HG03439 (cell line): ENCODE results near the gene RAB32.
"Not testable (repeated sequence)": the region's sequence is repeated elsewhere in the genome, so short reads cannot be mapped to it uniquely, and the experiment has no call there.

Experiments
- ATAC-seq: cut with Tn5 transposase; IDR thresholded peaks from one replicate; pipeline ENCODE4 v1.9.1; 2021; ENCODE audit warnings: mild to moderate bottlenecking, moderate library complexity; ENCODE audit not compliant: unreplicated experiment

The RAB32 gene

GRCh38 chr6:146543211-146543939 lies at the start of gene RAB32:
Gene RAB32, plus strand, starts transcription at chr6:146543833. Its CDS starts 39 bp downstream, at chr6:146543872.
- ATAC-seq: peak; percentile 63

DNA sequence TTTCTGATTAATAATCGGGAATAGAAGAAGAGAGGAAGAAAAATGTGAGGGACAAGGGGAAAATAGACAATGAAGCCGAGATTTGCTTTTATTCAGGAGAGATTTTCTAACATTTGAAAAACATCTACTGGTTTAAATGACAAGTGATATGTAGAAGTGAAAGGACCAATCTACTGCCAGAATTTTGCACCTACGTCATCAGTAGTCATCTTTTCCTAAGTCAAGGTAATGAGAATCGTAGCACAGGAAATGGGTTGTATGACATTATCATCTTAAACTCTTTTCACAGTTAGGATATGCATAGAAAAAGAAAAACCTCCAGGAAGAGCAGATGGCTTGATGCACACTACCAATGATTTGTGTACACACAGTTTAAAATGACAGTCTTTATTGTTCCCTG lies 45.3 kb upstream of the RAB32 start:
- ATAC-seq: peak; percentile 61

- no peak for ATAC-seq
These were observed 40.5 kb upstream of the RAB32 start for GRCh38 chr6:146503096-146503495.

DNA sequence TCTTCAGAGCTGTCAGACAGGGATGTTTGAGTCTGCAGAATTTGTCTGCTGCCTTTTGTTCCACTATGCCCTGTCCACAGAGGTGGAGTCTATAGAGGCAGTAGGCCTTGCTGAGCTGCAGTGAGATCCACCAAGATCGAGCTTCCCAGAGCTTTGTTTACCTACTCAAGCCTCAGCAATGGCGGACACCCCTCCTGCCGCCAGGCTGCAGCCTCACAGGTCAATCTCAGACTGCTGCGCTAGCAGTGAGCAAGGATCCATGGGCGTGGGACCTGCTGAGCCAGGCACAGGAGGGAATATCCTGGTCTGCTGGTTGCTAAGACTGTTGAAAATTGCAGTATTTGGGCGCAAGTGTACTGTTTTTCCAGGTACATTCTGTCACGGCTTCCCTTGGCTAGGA lies 28.4 kb upstream of the RAB32 start:
- ATAC-seq: no peak

- ATAC-seq: no peak
These were observed 17.4 kb upstream of the RAB32 start for GRCh38 chr6:146526192-146526591.

- ATAC-seq: no peak
These were observed 10.9 kb upstream of the RAB32 start for GRCh38 chr6:146532702-146533101.

GRCh38 chr6:146542881-146543210 lies 787 bp upstream of the RAB32 start:
- ATAC-seq: no peak

- no peak for ATAC-seq
These were observed 445 bp downstream of the RAB32 start for GRCh38 chr6:146543940-146544615.

DNA sequence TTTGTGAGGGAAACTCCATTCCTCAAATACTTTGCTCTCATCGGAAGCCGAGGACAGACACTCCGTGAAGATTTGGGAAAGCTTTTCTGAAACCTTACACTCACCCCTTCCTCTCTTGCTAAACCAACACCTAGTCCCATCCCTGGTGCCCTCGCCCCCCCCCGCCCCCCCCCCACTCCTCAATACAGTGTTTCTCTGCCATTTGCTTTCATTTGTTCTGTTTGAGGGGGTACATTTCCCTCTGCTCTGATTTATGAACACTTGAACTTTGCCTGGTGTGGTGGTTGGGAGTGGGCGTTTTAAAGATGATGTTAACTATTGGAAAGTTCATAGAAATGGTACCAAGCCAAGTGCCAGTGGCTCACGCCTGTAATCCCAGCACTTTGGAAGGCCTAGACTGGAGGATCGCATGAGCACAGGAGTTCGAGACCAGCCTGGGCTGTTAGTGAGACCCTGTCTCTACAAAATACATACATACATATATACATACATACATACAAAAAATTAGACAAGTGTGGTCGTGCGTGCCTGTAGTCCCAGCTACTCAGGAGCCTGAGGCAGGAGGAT lies 1.1 kb downstream of the RAB32 start:
- no peak for ATAC-seq

GRCh38 chr6:146545581-146545980 lies 1.9 kb downstream of the RAB32 start:
- ATAC-seq: no peak

DNA sequence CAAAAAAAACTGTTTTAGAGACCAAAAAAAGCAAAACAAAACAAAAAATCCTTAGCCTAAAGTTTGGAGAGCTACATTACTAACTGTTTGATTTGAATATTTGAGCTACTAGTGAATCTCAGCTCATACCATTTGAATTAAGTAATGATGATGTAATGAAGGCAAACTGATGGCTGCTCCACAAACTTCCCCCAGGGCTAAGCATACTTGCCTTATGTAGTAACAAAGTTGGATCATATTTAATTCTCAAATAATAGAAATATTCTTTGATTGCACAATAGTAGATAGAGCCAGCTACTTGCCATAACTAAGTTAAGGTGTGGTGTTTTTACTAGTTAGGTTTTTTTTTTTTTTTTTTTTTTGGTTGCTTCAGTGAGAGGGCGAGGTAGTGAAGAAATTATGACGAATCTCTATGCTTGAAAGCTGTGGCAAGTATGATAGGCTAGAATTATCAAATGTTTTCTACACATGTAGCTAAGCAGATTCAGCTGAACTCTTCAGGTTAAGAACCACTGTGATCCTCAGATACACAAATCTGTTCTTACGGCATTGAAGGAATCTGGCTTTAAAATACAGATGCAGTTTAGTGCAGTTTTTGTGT lies 2.9 kb downstream of the RAB32 start:
- ATAC-seq: no peak

DNA sequence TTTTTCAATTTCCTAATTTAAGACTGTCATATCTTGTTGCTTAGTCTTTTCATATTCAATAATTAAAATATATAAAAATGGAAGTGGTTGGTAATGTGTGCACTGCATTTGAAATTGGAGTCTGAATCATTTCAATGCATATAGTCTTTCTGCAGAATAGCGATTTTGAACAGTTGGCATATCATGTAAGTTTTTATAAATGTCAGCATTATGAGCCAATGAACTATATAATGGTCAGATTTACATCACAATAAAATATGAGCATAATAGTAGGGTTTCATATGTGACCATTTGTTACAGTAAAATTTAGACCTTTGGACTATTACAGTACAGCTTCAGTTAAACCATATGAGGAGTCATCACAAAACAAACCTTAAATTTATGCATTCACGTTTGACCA lies 4.3 kb downstream of the RAB32 start:
- no peak for ATAC-seq

DNA sequence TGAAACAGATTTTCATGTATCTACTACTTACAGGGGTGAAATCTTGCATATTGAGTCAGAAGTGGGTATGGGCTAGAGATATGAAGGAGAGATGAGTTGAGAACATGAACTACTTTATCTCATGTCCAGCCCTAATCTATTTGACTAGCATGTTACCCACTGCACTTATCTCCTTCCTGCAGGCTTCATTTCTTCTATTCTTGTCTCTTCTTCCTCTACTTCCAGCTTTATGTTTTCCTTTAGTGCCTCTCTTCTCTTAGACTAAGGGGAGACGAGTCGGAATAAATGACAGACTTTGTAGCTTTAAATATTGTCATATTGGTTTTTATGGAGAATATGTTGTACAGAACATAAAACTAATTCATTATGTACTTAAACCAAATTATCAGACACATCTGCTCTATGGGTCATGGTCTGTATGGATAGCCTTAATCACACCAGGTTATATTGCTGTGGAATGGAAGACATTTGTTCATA lies 5.3 kb downstream of the RAB32 start:
- ATAC-seq: no peak

DNA sequence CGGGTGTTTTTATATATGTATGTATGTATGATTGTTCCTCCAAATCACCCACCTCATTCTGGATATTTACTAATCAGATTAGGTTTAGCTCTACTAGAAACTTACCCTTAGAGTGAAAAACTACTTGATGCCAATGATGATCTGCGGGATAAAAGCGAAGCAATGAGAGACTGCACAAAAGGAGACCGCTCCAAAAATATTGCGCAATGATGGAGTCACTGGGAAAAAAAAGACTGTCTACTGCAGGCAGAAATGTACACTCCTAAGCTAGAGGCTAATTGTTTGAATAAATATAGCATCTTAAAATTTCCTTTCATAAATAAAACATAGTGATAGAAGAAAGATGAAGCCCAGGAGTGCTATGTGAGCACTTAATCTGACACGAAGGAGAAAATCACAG lies 7.3 kb downstream of the RAB32 start:
- ATAC-seq: no peak

- ATAC-seq: no peak
These were observed 7.9 kb downstream of the RAB32 start for GRCh38 chr6:146551545-146551944.

GRCh38 chr6:146553377-146554135 lies 9.9 kb downstream of the RAB32 start:
- ATAC-seq: no peak

- ATAC-seq: no peak
These were observed 17.0 kb downstream of the RAB32 start for GRCh38 chr6:146560607-146561006.

DNA sequence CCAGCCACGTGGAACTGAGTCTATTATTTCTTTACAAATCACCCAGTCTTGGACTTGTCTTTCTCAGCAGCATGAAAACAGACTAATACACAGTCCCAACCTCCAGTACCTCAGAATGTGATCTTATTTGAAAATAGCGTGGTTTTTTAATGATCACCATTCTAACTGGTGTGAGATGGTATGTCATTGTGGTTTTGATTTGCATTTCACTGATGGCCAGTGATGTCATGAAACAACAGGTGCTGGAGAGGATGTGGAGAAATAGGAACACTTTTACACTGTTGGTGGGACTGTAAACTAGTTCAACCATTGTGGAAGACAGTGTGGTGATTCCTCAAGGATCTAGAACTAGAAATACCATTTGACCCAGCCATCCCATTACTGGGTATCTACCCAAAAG lies 23.0 kb downstream of the RAB32 start:
- not testable (repeated sequence) for ATAC-seq

DNA sequence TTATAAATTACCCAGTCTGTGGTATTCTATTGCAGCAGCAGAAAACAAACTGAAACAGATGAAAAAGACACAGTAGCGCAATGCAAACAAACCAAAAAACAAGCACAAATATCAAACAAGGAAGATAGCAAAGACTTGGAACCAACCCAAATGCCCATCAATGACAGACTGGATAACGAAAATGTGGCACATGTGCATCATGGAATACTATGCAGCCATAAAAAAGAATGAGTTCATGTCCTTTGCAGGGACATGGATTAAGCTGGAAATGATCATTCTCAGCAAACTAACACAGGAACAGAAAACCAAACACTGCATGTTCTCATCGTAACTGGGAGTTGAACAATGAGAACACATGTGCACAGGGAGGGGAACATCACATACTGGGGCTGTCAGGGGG lies 25.0 kb downstream of the RAB32 start:
- not testable (repeated sequence) for ATAC-seq

DNA sequence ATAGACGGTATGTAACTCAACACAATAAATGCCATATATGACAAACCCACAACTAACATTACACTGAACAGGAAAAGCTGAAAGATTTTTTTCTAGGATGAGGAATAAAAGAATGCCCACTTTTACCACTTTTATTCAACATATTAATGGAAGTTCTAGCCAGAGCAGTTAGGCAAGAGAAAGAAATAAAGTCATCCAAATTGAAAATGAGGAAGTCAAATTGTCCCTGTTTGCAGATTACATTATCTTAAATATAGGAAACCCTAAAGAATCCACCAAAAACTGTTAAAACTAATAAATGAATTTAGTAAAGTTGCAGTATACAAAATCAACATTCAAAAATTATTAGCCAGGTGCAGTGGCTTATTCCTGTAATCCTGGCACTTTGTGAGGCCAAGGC lies 30.6 kb downstream of the RAB32 start:
- no peak for ATAC-seq

- ATAC-seq: no peak
These were observed 34.4 kb downstream of the RAB32 start for GRCh38 chr6:146578054-146578453.
